ENCODE results near the gene ROBO1. TPM values are rescaled to one million over a fixed set of nuclear protein-coding genes. Genes with fewer than 3 reads are reported as not detected.

Gene ROBO1
- total RNA-seq, 4 donors from 2014 or later: 25.0 to 42.6 (median 35.7) TPM

- no peaks in the 10 kb centered on the region for H3K9me3 ChIP-seq
- no peak overlapping the region for H3K27ac ChIP-seq
- TF ChIP-seq CTCF (IDR thresholded peaks at IDR 0.05) (no peak), POLR2A (IDR thresholded peaks at IDR 0.05) (no peak)
- H3K4me3 ChIP-seq: no peak overlapping the region
- WGBS, 2 donors: 59 to 69% methylated on average over 2 of the region's 2 CpGs
- intact Hi-C loops (cut with DNase I): no loop called here
- peaks cover 0 to 5% (median 0%) of the 10 kb centered on the region in 3 donors for H3K4me1 ChIP-seq
- no peaks in the 10 kb centered on the region for H3K27me3 ChIP-seq
- DNase-seq: no peak
- H3K36me3 ChIP-seq: no peaks in the 10 kb centered on the region
Measured at GRCh38 chr3:78873641-78874040, 894.2 kb downstream of the ROBO1 start.

GRCh38 chr3:78872195-78872594, 895.6 kb downstream of the ROBO1 start:
- no peaks in the 10 kb centered on the region for H3K36me3 ChIP-seq
- no peak for TF ChIP-seq POLR2A (IDR thresholded peaks at IDR 0.05)
- no peak for TF ChIP-seq CTCF (IDR thresholded peaks at IDR 0.05)
- H3K4me1 ChIP-seq: peaks cover 0 to 5% (median 0%) of the 10 kb centered on the region in 3 donors
- DNase-seq: no peak
- 32% methylated on average over 3 of the region's 3 CpGs; no CpG with 5 or more reads in 1 of the 2 donors for WGBS, 2 donors
- H3K4me3 ChIP-seq: peak overlapping the region in 1 of 4 donors; percentile 6
- H3K27ac ChIP-seq: no peak overlapping the region
- no peaks in the 10 kb centered on the region for H3K27me3 ChIP-seq
- no peaks in the 10 kb centered on the region for H3K9me3 ChIP-seq
- intact Hi-C loops (cut with DNase I): no loop called here

GRCh38 chr3:78871048-78871447, 896.8 kb downstream of the ROBO1 start:
- no peak for DNase-seq
- H3K4me1 ChIP-seq: peaks cover 0 to 5% (median 0%) of the 10 kb centered on the region in 3 donors
- H3K27ac ChIP-seq: no peak overlapping the region
- no peaks in the 10 kb centered on the region for H3K9me3 ChIP-seq
- 71 to 87% methylated on average over 4 of the region's 4 CpGs for WGBS, 2 donors
- intact Hi-C loops (cut with DNase I): no loop called here
- no peak overlapping the region for H3K4me3 ChIP-seq
- no peaks in the 10 kb centered on the region for H3K27me3 ChIP-seq
- TF ChIP-seq POLR2A (IDR thresholded peaks at IDR 0.05): no peak
- TF ChIP-seq CTCF (IDR thresholded peaks at IDR 0.05): no peak
- no peaks in the 10 kb centered on the region for H3K36me3 ChIP-seq

- Histone ChIP-seq H3K36me3 (no peaks in the 10 kb centered on the region), H3K27me3 (no peaks in the 10 kb centered on the region), H3K4me3 (no peak overlapping the region), H3K4me1 (peaks cover 0 to 5% (median 0%) of the 10 kb centered on the region in 3 donors), H3K9me3 (no peaks in the 10 kb centered on the region), H3K27ac (no peak overlapping the region)
- 82 to 88% methylated on average over 3 of the region's 3 CpGs for WGBS, 2 donors
- intact Hi-C loops (cut with DNase I): no loop called here
- no peak for TF ChIP-seq CTCF (IDR thresholded peaks at IDR 0.05)
- no peak for TF ChIP-seq POLR2A (IDR thresholded peaks at IDR 0.05)
- DNase-seq: no peak
Measured at GRCh38 chr3:78870484-78870883, 897.3 kb downstream of the ROBO1 start.

GRCh38 chr3:78868570-78868969, 899.2 kb downstream of the ROBO1 start:
- H3K4me1 ChIP-seq: no peaks in the 10 kb centered on the region
- no peaks in the 10 kb centered on the region for H3K27me3 ChIP-seq
- intact Hi-C loops (cut with DNase I): no loop called here
- 71 to 75% methylated on average over 1 of the region's 1 CpG for WGBS, 2 donors
- H3K27ac ChIP-seq: no peak overlapping the region
- TF ChIP-seq CTCF (IDR thresholded peaks at IDR 0.05) (no peak), POLR2A (IDR thresholded peaks at IDR 0.05) (no peak)
- H3K4me3 ChIP-seq: no peak overlapping the region
- H3K9me3 ChIP-seq: no peaks in the 10 kb centered on the region
- no peaks in the 10 kb centered on the region for H3K36me3 ChIP-seq
- DNase-seq: no peak
